ENCODE measurements around the gene PDZD2.

GRCh38 chr5:31604240-31604639 lies 34.7 kb upstream of the PDZD2 start:
- no peak for TF ChIP-seq CTCF (IDR thresholded peaks at IDR 0.05)
- TF ChIP-seq EP300 (IDR thresholded peaks at IDR 0.05): no peak

All from suprapubic skin (tissue), 3 donors.